Measurements from ENCODE around the gene KLHDC7B.

The KLHDC7B gene

DNA sequence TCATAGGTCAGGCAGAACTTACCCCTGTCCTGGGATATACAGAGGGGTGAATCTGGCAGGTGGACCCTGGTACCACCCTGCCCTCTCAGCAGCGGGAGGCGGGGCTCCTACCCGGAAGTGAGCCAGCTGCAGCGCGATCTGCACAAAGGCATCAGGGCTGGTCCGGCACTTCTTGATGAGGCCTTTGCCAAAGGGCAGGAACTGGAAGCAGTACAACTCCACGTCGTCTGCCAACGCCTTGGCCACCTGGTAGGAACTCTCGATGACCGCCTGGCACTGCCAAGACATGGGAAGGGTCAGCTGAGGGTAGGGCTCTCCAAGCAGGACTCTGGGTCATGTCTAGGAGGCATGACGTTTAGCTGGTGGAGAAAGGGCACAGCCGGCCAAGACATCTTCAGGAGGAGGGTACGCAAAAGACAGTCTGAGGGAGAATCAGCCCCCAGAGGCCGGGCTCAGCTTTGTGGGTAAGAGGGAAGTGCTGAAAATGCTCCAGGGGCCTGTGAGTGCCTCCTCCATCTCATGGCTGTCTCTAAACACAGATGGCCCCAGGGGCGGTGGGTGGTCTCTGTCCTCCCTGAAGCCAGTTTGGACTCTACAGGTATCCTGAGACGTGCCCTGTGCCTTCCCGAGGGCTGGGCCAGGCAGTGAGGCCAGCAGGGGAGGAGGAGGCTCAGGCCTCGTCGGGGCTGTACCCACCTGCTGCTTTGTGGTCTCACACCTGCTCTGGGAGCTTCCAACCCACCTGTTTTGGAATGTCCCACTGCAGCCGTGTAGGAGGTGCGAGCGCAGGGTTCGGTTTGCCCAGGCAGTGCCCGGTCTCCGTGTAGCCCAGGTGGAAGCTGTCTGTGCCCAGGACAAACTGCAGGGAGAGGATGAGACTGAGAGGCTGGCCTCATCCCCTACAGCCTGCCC lies 25.8 kb downstream of the KLHDC7B start:
- Histone ChIP-seq H3K4me3 (ENCODE audit: low read depth, low read length) (no peak overlapping the region), H3K27ac (no peak overlapping the region), H3K36me3 (replicated peaks) (no peaks in the 10 kb centered on the region), H3K27me3 (replicated peaks) (no peaks in the 10 kb centered on the region)
- in situ Hi-C loops (cut with HindIII; ENCODE audit: low pct_ligation_motif_present, low sequenced_read_pairs) = no loop called here
- TF ChIP-seq, protein P1, sequence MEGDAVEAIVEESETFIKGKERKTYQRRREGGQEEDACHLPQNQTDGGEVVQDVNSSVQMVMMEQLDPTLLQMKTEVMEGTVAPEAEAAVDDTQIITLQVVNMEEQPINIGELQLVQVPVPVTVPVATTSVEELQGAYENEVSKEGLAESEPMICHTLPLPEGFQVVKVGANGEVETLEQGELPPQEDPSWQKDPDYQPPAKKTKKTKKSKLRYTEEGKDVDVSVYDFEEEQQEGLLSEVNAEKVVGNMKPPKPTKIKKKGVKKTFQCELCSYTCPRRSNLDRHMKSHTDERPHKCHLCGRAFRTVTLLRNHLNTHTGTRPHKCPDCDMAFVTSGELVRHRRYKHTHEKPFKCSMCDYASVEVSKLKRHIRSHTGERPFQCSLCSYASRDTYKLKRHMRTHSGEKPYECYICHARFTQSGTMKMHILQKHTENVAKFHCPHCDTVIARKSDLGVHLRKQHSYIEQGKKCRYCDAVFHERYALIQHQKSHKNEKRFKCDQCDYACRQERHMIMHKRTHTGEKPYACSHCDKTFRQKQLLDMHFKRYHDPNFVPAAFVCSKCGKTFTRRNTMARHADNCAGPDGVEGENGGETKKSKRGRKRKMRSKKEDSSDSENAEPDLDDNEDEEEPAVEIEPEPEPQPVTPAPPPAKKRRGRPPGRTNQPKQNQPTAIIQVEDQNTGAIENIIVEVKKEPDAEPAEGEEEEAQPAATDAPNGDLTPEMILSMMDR (IDR thresholded peaks at IDR 0.05; ENCODE audit: low read depth, low read length, missing control alignments) = no peak
- DNase-seq = no peak

DNA sequence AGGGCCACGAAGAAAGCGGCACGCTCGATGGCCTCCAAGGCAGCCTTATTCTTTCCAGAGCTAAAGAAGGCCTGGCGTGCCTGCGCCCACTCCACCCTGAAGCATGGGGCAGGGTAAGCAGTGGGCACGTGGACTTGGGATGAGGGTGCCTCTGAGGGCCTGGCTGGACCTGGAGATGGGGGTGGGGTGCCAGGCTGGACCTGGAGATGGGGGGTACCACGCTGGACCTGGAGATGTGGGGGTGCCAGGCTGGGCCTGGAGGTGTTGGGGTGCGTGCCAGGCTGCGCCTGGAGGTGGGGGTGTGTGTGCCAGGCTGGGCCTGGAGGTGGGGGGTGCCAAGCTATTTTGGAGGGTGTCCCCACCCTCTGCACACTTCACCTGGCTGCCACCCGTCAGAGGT lies 27.3 kb downstream of the KLHDC7B start:
- TF ChIP-seq, protein P1 (IDR thresholded peaks at IDR 0.05; ENCODE audit: low read depth, low read length, missing control alignments) = no peak
- H3K4me3 ChIP-seq (ENCODE audit: low read depth, low read length) = no peak overlapping the region
- no peaks in the 10 kb centered on the region for H3K36me3 ChIP-seq (replicated peaks)
- DNase-seq = no peak
- H3K27me3 ChIP-seq (replicated peaks) = no peaks in the 10 kb centered on the region
- in situ Hi-C loops (cut with HindIII; ENCODE audit: low pct_ligation_motif_present, low sequenced_read_pairs) = no loop called here
- no peak overlapping the region for H3K27ac ChIP-seq

DNA sequence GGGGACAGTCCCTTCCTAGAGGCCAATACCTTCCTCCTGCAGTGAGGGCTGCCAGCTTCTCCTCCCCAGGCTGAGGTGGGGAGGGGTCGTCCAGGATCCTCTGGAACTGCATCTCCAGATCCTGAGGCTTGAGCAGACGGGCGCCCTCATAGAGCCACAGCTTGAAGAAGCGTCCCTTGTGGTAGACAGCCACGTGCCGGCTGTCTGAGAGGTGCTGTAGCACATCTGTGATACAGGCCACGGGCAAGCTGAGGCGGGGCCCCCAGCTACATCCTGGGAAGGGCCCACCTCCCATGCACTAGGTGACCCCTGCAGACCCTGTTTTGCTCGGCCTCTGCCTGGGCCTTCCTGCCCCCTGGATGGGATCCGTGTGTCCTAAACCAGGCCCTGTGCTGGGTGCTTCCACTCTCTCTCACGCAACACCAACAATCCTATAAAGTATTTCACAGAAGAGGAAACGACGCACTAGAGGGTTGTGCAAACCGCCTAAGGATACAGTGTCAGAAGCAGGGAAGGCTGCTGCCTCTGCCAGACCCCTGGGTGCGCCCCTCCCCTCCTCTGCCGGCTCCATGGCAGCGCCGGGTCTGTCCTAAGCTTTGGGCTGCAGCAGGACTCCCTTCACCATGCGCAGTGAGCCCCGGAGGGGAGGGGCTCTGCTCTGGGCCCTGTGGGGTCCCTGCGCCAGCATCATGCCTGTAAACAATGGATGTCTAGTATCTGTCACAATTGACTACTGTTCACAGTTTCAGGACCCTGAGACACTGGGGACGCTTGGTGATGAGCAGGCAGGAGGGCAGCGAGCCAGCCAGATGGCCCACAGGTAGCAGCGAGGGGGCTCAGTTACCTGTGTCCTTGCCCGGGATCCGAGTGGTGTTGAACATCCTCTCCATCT lies 28.0 kb downstream of the KLHDC7B start:
- Histone ChIP-seq H3K36me3 (replicated peaks) (no peaks in the 10 kb centered on the region), H3K27me3 (replicated peaks) (no peaks in the 10 kb centered on the region), H3K4me3 (ENCODE audit: low read depth, low read length) (no peak overlapping the region), H3K27ac (no peak overlapping the region)
- TF ChIP-seq, protein P1 (IDR thresholded peaks at IDR 0.05; ENCODE audit: low read depth, low read length, missing control alignments) = no peak
- DNase-seq = no peak
- in situ Hi-C loops (cut with HindIII; ENCODE audit: low pct_ligation_motif_present, low sequenced_read_pairs) = no loop called here

DNA sequence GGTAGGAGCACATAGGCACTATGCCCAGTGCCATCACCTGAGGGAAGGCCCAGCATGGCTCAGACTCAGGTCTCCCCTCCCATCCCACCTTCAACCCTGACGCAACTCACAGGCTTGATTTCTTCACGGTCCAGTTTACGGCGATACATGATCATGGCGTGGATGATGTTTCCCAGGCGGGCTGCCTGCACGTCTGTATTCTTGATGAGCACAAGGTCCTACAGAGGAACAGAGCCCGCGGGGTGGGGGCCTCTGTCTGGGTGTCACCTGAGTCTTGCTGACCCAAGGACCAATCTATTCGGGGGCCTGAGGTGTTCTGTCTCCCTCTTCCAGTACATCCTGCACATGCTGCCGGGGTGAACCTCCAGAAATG lies 28.7 kb downstream of the KLHDC7B start:
- H3K27me3 ChIP-seq (replicated peaks) = no peaks in the 10 kb centered on the region
- in situ Hi-C loops (cut with HindIII; ENCODE audit: low pct_ligation_motif_present, low sequenced_read_pairs) = no loop called here
- TF ChIP-seq, protein P1 (IDR thresholded peaks at IDR 0.05; ENCODE audit: low read depth, low read length, missing control alignments) = no peak

DNA sequence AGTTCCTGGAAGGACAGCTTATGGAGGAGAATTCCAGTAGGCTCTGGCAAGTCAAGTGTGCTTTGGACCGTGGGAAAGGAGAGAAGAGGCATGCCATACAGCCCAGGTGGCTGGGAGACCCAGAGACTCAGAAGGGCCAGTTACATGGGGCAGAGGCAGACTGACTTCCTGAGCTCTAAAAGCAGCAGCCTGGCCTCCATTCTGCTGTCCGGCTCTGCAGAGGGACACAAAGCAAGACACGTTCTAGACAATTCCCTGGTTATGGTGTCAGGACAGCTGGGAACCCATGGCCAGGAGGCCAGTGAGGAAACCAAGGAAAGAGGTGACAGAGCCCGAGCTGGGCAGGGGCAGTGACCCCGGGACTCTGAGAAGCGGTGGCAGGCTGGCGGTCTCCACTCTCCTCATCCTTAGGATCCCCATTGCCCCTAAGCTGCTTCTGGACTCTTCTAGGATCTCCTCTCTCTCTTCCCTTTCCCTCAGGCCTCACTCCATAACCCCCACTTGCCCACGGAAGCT lies 29.8 kb downstream of the KLHDC7B start:
- TF ChIP-seq, protein P1 (IDR thresholded peaks at IDR 0.05; ENCODE audit: low read depth, low read length, missing control alignments) = no peak
- in situ Hi-C loops (cut with HindIII; ENCODE audit: low pct_ligation_motif_present, low sequenced_read_pairs) = no loop called here
- Histone ChIP-seq H3K36me3 (replicated peaks) (no peaks in the 10 kb centered on the region), H3K4me3 (ENCODE audit: low read depth, low read length) (no peak overlapping the region), H3K27ac (no peak overlapping the region), H3K27me3 (replicated peaks) (no peaks in the 10 kb centered on the region)
- DNase-seq = no peak

More for the DNA sequence above, 28.7 kb downstream of the KLHDC7B start:
- H3K36me3 ChIP-seq (replicated peaks) = no peaks in the 10 kb centered on the region
- no peak overlapping the region for H3K4me3 ChIP-seq (ENCODE audit: low read depth, low read length)
- DNase-seq = no peak
- no peak overlapping the region for H3K27ac ChIP-seq
